ENCODE results near the gene PALS2.

DNA sequence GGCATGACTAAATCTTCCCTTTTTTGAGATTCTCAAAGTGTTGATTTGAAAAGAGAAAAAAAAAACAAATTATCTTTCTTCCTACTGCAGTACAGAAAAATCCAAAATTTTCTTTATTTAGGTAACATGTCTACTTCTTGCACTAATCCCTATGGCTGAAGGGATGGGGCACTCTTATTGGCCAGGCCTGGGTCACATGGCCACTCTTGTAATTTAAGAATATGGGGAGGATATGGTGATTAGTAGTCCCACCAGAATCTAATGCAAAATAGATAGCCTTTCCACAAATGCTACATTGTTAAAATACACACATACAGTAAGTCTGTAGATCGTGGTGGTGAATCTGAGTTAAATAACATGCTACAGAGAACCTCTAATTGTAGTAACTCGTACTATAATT is 7.0 kb upstream of the PALS2 start:
- TF ChIP-seq, protein P1, sequence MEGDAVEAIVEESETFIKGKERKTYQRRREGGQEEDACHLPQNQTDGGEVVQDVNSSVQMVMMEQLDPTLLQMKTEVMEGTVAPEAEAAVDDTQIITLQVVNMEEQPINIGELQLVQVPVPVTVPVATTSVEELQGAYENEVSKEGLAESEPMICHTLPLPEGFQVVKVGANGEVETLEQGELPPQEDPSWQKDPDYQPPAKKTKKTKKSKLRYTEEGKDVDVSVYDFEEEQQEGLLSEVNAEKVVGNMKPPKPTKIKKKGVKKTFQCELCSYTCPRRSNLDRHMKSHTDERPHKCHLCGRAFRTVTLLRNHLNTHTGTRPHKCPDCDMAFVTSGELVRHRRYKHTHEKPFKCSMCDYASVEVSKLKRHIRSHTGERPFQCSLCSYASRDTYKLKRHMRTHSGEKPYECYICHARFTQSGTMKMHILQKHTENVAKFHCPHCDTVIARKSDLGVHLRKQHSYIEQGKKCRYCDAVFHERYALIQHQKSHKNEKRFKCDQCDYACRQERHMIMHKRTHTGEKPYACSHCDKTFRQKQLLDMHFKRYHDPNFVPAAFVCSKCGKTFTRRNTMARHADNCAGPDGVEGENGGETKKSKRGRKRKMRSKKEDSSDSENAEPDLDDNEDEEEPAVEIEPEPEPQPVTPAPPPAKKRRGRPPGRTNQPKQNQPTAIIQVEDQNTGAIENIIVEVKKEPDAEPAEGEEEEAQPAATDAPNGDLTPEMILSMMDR (IDR thresholded peaks at IDR 0.05) = no peak
- no peak for TF ChIP-seq POLR2AphosphoS5 (IDR thresholded peaks at IDR 0.05; ENCODE audit: low read depth, low read length)

Measured in Panc1 (cell line).